ENCODE measurements around the gene ARHGAP21. TPM values are rescaled to one million over a fixed set of nuclear protein-coding genes. Genes with fewer than 3 reads are reported as not detected.

The ARHGAP21 gene
- polyA plus RNA-seq, 1 donor from 2014 or later = 138 TPM

GRCh38 chr10:24575481-24576002 is 148.1 kb downstream of the ARHGAP21 start:
- Histone ChIP-seq H2AFZ (ENCODE audit: low read depth, low read length) (no peak overlapping the region), H3K9me3 (ENCODE audit: low read length) (no peaks in the 10 kb centered on the region), H3K9me2 (ENCODE audit: insufficient read depth, low read length) (no peaks in the 10 kb centered on the region), H3K79me2 (replicated peaks; ENCODE audit: insufficient read depth, low read length) (no peaks in the 10 kb centered on the region), H3K4me2 (ENCODE audit: low read length) (no peak overlapping the region), H3K9ac (ENCODE audit: low read length) (no peak overlapping the region), H3K27me3 (ENCODE audit: insufficient read depth, low read depth, low read length) (no peaks in the 10 kb centered on the region), H3K27ac (ENCODE audit: low read length) (no peak overlapping the region), H3F3A (ENCODE audit: insufficient read depth, low read length, poor library complexity, severe bottlenecking) (no peaks in the 10 kb centered on the region), H3K36me3 (ENCODE audit: insufficient read depth, low read length) (no peaks in the 10 kb centered on the region), H4K20me1 (ENCODE audit: insufficient read depth) (no peaks in the 10 kb centered on the region), H3K4me3 (ENCODE audit: low read length) (no peak overlapping the region)
- no peak for TF ChIP-seq EP300 (conservative IDR thresholded peaks at IDR 0.05; ENCODE audit: poor library complexity, severe bottlenecking)
- TF ChIP-seq POLR2AphosphoS5 (IDR thresholded peaks at IDR 0.05) = no peak
- TF ChIP-seq RAD21 (conservative IDR thresholded peaks at IDR 0.05) = no peak
- no peak for TF ChIP-seq REST (IDR thresholded peaks at IDR 0.05; ENCODE audit: borderline replicate concordance)

- Histone ChIP-seq H3K36me3 (ENCODE audit: insufficient read depth, low read length) (no peaks in the 10 kb centered on the region), H3K27ac (ENCODE audit: low read length) (no peak overlapping the region), H3K27me3 (ENCODE audit: insufficient read depth, low read depth, low read length) (no peaks in the 10 kb centered on the region), H4K20me1 (ENCODE audit: insufficient read depth) (no peaks in the 10 kb centered on the region), H3K4me2 (ENCODE audit: low read length) (no peak overlapping the region), H3K4me3 (ENCODE audit: low read length) (no peak overlapping the region), H3F3A (ENCODE audit: insufficient read depth, low read length, poor library complexity, severe bottlenecking) (no peaks in the 10 kb centered on the region), H3K9me3 (ENCODE audit: low read length) (no peaks in the 10 kb centered on the region), H3K9me2 (ENCODE audit: insufficient read depth, low read length) (no peaks in the 10 kb centered on the region), H3K9ac (ENCODE audit: low read length) (no peak overlapping the region), H2AFZ (ENCODE audit: low read depth, low read length) (no peak overlapping the region), H3K79me2 (replicated peaks; ENCODE audit: insufficient read depth, low read length) (no peaks in the 10 kb centered on the region)
- no peak for TF ChIP-seq EZH2 (IDR thresholded peaks at IDR 0.05; ENCODE audit: borderline replicate concordance, insufficient read depth, low read length, poor library complexity, severe bottlenecking)
Measured at GRCh38 chr10:24574578-24575155, 149.0 kb downstream of the ARHGAP21 start.

- Histone ChIP-seq H3K4me2 (ENCODE audit: low read length) (no peak overlapping the region), H3K9ac (ENCODE audit: low read length) (no peak overlapping the region), H3K27ac (ENCODE audit: low read length) (no peak overlapping the region), H3K9me2 (ENCODE audit: insufficient read depth, low read length) (no peaks in the 10 kb centered on the region), H3K4me3 (ENCODE audit: low read length) (no peak overlapping the region), H4K20me1 (ENCODE audit: insufficient read depth) (no peaks in the 10 kb centered on the region), H3K79me2 (replicated peaks; ENCODE audit: insufficient read depth, low read length) (no peaks in the 10 kb centered on the region), H3K36me3 (ENCODE audit: insufficient read depth, low read length) (no peaks in the 10 kb centered on the region), H2AFZ (ENCODE audit: low read depth, low read length) (no peak overlapping the region), H3K27me3 (ENCODE audit: insufficient read depth, low read depth, low read length) (no peaks in the 10 kb centered on the region), H3K9me3 (ENCODE audit: low read length) (no peaks in the 10 kb centered on the region), H3F3A (ENCODE audit: insufficient read depth, low read length, poor library complexity, severe bottlenecking) (no peaks in the 10 kb centered on the region)
- TF ChIP-seq EZH2 (IDR thresholded peaks at IDR 0.05; ENCODE audit: borderline replicate concordance, insufficient read depth, low read length, poor library complexity, severe bottlenecking) (no peak), REST (IDR thresholded peaks at IDR 0.05; ENCODE audit: borderline replicate concordance) (no peak), RAD21 (conservative IDR thresholded peaks at IDR 0.05) (no peak), TAF1 (IDR thresholded peaks at IDR 0.05; ENCODE audit: low read depth) (no peak), SMC3 (conservative IDR thresholded peaks at IDR 0.05; ENCODE audit: poor library complexity) (no peak), EP300 (conservative IDR thresholded peaks at IDR 0.05; ENCODE audit: poor library complexity, severe bottlenecking) (no peak), POLR2AphosphoS5 (IDR thresholded peaks at IDR 0.05) (no peak), MXI1 (conservative IDR thresholded peaks at IDR 0.05; ENCODE audit: poor library complexity, severe bottlenecking) (no peak), CTCF (IDR thresholded peaks at IDR 0.05; ENCODE audit: poor library complexity, severe bottlenecking) (no peak)
Measured at GRCh38 chr10:24574161-24574560, 149.5 kb downstream of the ARHGAP21 start.

All from neural cell (in vitro differentiated cells).